ENCODE results near the gene ANAPC5.

The ANAPC5 gene

GRCh38 chr12:121388421-121388981 is 36.3 kb upstream of the ANAPC5 start:
- TF ChIP-seq, protein P1, sequence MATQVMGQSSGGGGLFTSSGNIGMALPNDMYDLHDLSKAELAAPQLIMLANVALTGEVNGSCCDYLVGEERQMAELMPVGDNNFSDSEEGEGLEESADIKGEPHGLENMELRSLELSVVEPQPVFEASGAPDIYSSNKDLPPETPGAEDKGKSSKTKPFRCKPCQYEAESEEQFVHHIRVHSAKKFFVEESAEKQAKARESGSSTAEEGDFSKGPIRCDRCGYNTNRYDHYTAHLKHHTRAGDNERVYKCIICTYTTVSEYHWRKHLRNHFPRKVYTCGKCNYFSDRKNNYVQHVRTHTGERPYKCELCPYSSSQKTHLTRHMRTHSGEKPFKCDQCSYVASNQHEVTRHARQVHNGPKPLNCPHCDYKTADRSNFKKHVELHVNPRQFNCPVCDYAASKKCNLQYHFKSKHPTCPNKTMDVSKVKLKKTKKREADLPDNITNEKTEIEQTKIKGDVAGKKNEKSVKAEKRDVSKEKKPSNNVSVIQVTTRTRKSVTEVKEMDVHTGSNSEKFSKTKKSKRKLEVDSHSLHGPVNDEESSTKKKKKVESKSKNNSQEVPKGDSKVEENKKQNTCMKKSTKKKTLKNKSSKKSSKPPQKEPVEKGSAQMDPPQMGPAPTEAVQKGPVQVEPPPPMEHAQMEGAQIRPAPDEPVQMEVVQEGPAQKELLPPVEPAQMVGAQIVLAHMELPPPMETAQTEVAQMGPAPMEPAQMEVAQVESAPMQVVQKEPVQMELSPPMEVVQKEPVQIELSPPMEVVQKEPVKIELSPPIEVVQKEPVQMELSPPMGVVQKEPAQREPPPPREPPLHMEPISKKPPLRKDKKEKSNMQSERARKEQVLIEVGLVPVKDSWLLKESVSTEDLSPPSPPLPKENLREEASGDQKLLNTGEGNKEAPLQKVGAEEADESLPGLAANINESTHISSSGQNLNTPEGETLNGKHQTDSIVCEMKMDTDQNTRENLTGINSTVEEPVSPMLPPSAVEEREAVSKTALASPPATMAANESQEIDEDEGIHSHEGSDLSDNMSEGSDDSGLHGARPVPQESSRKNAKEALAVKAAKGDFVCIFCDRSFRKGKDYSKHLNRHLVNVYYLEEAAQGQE (IDR thresholded peaks at IDR 0.05; ENCODE audit: insufficient read depth in 1 of 2, low read depth in 2 of 2, low read length in 2 of 2): no peak
- TF ChIP-seq FOXP2 (optimal IDR thresholded peaks at IDR 0.05; ENCODE audit: borderline replicate concordance, extremely low read depth, extremely low read length, insufficient read depth) (no peak), TAF1 (IDR thresholded peaks at IDR 0.05; ENCODE audit: borderline replicate concordance, insufficient read depth, low read length) (no peak), POLR2AphosphoS5 (IDR thresholded peaks at IDR 0.05; ENCODE audit: low read depth, low read length) (no peak), SIN3A (IDR thresholded peaks at IDR 0.05; ENCODE audit: borderline replicate concordance, insufficient read depth, low read length) (no peak)

- TF ChIP-seq FOXP2 (optimal IDR thresholded peaks at IDR 0.05; ENCODE audit: borderline replicate concordance, extremely low read depth, extremely low read length, insufficient read depth) (no peak), POLR2AphosphoS5 (IDR thresholded peaks at IDR 0.05; ENCODE audit: low read depth, low read length) (no peak), TAF1 (IDR thresholded peaks at IDR 0.05; ENCODE audit: borderline replicate concordance, insufficient read depth, low read length) (no peak), SIN3A (IDR thresholded peaks at IDR 0.05; ENCODE audit: borderline replicate concordance, insufficient read depth, low read length) (no peak)
- TF ChIP-seq, protein P1 (IDR thresholded peaks at IDR 0.05; ENCODE audit: insufficient read depth in 1 of 2, low read depth in 2 of 2, low read length in 2 of 2): no peak
Measured at GRCh38 chr12:121383601-121384021, 31.4 kb upstream of the ANAPC5 start.

GRCh38 chr12:121379945-121380344 is 27.7 kb upstream of the ANAPC5 start:
- TF ChIP-seq POLR2AphosphoS5 (IDR thresholded peaks at IDR 0.05; ENCODE audit: low read depth, low read length) (no peak), FOXP2 (optimal IDR thresholded peaks at IDR 0.05; ENCODE audit: borderline replicate concordance, extremely low read depth, extremely low read length, insufficient read depth) (no peak), SIN3A (IDR thresholded peaks at IDR 0.05; ENCODE audit: borderline replicate concordance, insufficient read depth, low read length) (no peak)

DNA sequence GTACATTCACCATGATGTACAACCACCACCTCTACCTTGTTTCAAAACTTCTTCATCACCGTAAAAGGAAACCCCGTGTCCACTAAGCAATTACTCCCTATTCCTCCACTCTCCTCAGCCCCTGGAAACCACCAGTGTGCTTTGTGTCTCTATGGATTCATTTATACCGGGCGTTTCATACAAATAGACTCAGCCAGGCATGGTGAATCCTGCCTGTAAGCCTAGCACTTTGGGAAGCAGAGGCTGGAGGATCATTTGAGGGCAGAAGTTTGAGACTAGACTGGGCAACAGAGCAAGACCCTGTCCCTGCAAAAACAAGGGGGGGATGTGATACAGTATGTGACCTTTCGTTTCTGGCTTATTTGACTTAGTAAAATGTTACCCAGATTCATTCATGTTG is 26.5 kb upstream of the ANAPC5 start:
- TF ChIP-seq FOXP2 (optimal IDR thresholded peaks at IDR 0.05; ENCODE audit: borderline replicate concordance, extremely low read depth, extremely low read length, insufficient read depth) (no peak), POLR2AphosphoS5 (IDR thresholded peaks at IDR 0.05; ENCODE audit: low read depth, low read length) (no peak), TAF1 (IDR thresholded peaks at IDR 0.05; ENCODE audit: borderline replicate concordance, insufficient read depth, low read length) (no peak), SIN3A (IDR thresholded peaks at IDR 0.05; ENCODE audit: borderline replicate concordance, insufficient read depth, low read length) (no peak)

GRCh38 chr12:121376754-121377697 is 24.8 kb upstream of the ANAPC5 start:
- TF ChIP-seq POLR2AphosphoS5 (IDR thresholded peaks at IDR 0.05; ENCODE audit: low read depth, low read length) (no peak), TAF1 (IDR thresholded peaks at IDR 0.05; ENCODE audit: borderline replicate concordance, insufficient read depth, low read length) (no peak), FOXP2 (optimal IDR thresholded peaks at IDR 0.05; ENCODE audit: borderline replicate concordance, extremely low read depth, extremely low read length, insufficient read depth) (no peak), SIN3A (IDR thresholded peaks at IDR 0.05; ENCODE audit: borderline replicate concordance, insufficient read depth, low read length) (no peak)
- TF ChIP-seq, protein P1 (IDR thresholded peaks at IDR 0.05; ENCODE audit: insufficient read depth in 1 of 2, low read depth in 2 of 2, low read length in 2 of 2): no peak
